HG03175 (cell line): Measurements from ENCODE around the gene POLR2E.

ENCODE experiments used
- ATAC-seq: cut with Tn5 transposase; IDR thresholded peaks from one replicate; pipeline ENCODE4 v1.9.1; 2021; ENCODE audit warnings: mild to moderate bottlenecking, moderate library complexity; ENCODE audit not compliant: unreplicated experiment

POLR2E gene

DNA sequence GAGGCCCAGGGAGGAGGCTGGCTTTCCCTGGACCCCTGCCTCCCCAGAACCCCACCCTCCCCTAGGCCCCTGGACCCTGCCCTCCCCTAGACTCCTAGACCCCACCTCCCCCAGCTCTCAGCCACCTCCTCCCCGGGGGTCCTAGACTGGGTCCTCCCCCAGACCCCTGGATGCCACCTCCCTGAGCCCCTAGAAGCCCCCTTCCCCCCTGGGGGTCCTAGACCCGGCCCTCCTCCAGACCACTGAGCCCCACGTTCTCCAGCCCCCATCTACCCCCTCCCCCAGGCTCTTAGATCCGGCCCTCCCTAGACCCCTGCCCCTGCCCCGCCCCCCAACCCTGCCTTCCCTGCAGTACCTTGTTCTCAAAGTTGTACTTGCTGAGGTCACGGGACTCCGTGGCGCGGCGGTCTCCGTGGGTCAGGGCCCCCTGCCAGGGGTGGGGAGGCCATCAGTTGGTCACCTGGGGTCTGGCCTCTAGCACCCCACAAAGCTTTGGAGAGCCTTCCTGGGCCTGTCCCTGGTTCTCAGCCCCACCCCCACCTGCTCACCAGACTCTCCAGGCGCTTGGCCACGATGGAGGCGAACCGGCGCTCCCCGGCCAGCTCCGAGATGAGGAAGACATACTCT, 16.6 kb upstream of the POLR2E start:
- no peak for ATAC-seq

GRCh38 chr19:1110809-1111640, 15.8 kb upstream of the POLR2E start:
- ATAC-seq: no peak

DNA sequence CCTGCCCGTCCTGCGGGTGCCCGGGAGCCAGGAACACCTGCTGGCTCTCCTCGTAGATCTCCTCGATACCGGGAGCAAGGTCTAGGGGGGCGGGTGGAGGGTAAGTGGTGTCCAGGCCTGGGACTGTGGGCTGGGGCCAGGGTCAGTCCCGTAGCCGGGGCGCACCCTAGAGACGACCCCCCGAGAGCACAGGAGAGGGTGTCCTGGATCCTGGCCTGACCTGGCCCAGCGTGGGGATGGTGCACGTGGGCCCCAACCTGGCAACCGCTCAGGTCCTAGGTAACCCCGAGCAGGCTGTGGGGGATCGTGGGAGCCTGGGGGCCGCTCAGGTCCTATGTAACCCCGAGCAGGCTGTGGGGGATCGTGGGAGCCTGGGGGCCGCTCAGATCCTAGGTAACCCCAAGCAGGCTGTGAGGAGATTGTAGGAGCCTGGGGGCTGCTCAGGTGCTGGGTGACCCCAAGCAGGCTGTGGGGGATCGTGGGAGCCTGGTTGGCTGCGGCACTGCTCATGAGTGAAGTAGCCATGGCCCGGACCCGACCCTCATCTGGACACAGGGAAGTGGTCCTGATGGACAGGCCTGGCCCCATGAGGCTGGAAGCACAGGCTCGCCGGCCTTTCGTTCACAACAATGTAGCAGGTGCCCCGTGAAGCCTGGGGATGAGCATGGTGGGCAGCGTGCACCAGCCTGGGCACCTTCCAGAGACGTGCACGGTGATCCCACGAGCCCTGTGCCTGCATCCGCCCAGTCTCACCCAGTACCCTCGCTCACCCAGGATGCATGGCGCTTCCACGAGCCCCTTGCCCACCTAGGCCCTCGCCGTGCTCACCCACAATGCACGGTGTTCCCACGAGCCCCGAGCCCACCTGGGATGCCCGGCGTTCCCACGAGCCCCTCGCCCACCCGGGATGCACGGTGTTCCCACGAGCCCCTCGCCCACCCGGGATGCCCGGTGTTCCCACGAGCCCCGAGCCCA, 14.8 kb upstream of the POLR2E start:
- no peak for ATAC-seq

DNA sequence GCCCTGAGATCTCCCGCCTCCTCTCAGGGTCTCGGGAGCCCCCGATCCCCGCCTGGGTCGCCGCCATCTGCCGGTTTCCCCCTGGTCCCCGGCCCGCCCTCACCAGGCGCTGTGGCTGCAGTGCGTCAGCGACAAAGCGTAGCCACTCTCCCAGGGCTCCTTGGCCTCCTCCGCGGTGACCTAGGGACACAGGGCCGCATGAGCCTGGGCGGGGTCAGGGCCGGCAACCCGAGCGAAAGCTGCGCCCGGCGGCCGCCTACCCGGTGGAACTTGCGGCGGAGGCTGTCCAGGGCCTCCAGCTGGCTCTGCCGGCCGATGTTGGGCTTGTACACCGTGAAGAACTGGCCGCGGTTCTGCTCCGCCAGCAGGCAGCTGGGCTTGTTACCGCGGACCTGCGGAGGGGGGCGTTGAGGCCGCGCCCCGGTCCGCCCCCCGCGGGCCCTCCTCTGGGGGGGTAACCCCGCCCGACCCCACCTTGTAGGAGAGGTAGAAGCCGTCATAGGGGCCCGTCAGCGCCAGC, 13.9 kb upstream of the POLR2E start:
- ATAC-seq: no peak

- ATAC-seq: no peak
These were observed 13.3 kb upstream of the POLR2E start for GRCh38 chr19:1108291-1109031.

DNA sequence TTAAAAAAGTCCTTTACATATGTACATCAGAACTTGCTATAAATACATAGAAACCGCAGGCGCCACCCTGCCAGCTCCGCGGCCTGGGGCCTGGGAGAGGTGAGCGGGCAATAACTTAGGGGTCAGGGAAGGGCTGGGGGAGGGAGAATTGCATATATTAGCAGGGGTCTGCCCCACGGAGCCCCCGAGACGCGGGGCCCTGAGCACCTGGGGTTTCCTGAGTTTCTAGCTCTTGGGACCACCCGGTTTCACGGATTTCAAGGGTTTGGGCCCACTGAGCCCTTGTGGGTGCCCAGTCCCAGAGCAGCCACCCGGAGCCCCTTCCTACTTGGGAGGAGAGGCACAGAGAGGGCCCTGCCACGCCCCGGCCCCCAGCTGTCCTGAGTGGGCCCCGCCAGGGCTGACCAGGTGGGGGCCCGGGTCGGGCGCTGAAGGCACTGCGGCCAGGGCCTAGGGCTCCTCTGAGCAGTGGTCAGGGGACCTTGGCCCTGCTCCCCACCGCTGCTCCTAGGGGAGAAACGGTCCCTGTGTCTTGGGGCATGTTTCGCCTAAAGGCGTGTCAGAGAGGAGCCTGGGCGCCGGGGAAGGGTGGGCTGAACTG, 12.6 kb upstream of the POLR2E start:
- ATAC-seq: no peak

GRCh38 chr19:1106841-1107660, 11.9 kb upstream of the POLR2E start:
- no peak for ATAC-seq

DNA sequence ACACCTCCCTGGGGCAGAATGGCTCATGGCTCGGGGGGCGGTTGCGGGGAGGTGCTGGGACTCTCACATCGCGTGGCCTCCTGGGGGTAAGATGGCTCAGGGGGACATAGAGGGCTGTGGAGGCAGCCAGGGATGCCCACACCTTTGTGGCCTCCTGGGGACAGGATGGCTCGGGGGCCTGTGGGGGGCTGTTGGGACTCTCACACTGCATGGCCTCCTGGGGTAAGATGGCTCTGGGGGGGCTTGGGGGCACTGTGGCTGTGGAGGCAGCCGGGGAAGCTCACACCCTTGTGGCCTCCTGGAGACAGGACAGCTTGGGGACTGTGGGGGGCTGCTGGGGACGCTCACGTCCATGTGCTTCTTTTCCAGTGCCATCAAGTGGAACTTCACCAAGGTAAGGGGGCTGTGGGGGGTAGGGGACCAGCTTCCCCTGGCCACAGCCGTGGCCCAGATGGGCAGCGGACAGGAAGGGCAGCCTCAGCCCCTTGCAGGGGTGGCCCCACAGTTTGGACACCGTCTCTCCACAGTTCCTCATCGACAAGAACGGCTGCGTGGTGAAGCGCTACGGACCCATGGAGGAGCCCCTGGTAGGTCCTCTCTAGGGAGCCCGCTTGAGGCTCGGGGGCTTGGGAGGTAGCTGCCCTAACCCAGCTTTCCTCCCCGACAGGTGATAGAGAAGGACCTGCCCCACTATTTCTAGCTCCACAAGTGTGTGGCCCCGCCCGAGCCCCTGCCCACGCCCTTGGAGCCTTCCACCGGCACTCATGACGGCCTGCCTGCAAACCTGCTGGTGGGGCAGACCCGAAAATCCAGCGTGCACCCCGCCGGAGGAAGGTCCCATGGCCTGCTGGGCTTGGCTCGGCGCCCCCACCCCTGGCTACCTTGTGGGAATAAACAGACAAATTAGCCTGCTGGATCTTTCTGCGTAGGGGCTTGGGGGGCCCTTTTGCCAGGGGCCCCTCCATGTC, 11.0 kb upstream of the POLR2E start:
- no peak for ATAC-seq

DNA sequence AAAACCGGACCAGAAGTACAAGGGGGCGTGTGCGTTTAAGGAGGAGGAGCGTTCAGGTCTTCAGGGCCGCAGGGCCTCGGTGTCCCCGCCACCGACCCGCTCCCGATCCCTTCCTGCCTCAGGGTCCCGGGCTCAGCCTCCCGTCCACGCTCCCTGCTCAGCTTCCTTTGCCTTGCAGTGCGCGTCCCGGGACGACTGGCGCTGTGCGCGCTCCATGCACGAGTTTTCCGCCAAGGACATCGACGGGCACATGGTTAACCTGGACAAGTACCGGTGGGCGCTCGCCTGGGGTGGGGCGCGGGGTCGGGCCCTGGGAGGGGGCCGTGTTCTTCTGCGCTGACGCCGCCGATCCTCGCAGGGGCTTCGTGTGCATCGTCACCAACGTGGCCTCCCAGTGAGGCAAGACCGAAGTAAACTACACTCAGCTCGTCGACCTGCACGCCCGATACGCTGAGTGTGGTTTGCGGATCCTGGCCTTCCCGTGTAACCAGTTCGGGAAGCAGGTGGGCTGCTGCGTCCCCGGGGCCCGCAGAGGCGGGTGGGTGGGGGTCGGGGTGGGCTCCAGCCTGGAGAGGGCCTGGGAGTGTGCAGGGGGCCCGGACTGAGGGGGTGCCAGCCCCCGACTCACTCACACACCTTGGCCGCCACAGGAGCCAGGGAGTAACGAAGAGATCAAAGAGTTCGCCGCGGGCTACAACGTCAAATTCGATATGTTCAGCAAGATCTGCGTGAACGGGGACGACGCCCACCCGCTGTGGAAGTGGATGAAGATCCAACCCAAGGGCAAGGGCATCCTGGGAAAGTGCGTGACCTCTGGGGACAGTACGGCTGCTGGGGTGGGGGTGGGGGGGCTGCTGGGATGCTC, 10.1 kb upstream of the POLR2E start:
- no peak for ATAC-seq

- ATAC-seq: peak; percentile 24
These were observed 9.3 kb upstream of the POLR2E start for GRCh38 chr19:1104311-1105007.

GRCh38 chr19:1103708-1104310, 8.6 kb upstream of the POLR2E start, which contains the start of gene GPX4:
Gene GPX4 (plus strand): TSS chr19:1103994. CDS start chr19:1104044, 50 bp downstream.
- peak; percentile 76 for ATAC-seq

DNA sequence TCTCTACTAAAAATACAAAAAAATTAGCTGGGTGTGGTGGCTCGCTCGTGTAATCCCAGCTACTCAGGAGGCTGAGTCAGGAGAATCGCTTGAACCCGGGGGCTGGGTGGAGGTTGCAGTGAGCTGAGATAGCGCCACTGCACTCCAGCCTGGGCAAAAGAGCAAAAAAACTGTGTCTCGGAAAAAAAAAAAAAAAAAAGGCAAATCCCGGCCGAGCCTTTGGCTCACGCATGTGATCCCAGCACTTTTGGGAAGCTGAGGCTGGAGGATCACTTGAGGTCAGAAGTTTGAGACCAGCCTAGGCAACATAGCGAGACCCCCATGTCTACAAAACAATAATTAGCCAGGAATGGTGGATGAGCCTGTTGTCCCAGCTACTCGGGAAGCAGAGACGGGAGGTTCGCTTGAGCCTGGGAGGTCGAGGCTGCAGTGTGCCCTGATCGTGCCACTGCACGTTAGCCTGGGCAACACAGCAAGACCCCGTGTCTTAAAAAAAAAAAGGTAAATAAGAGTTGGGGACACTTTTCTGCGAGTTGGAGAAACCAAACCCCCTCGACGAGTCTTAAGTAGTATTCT, 8.0 kb upstream of the POLR2E start:
- ATAC-seq: peak; percentile 0

GRCh38 chr19:1102407-1103131, 7.4 kb upstream of the POLR2E start:
- ATAC-seq: no peak

DNA sequence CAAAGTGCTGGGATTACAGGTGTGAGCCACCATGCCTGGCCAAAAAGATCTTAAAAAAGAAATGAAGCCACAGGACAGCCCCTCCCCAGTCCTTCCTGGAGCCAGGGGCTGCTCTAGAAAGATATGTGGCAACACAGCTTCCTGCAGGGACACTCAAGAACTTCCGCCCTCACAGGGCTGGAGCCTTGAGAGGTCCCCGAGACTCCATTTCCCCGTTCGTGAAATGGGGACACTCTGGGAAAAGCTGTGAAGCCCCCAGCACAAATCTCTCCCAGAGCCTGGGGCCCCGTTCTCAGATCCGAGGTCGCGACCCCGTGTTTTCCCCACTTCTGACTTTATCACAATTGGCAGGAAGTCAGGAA, 6.1 kb upstream of the POLR2E start:
- no peak for ATAC-seq
